RWPE2 (cell line): ENCODE data around the gene CEP164.

Experiments
- ATAC-seq: fragments of 200-7000 bp; cut with Tn5 transposase; 3 replicates; pipeline ENCODE4 v1.9.1; 2021; ENCODE audit warnings: low read depth
- DNase-seq: peaks from one replicate; pipeline ENCODE4 v3.0.0-alpha.2; 2020; ENCODE audit warnings: low spot score
- H3K27ac ChIP-seq: fragments of 450-650 bp; 2 replicates; pipeline ENCODE4 v1.5.1; 2017; ENCODE audit warnings: mild to moderate bottlenecking; ENCODE audit not compliant: poor library complexity, severe bottlenecking
- H3K27me3 ChIP-seq: fragments of 250-450 bp; sonication (Bioruptor Pico); 2 replicates; pipeline ENCODE4 v1.5.1; 2021; ENCODE audit warnings: mild to moderate bottlenecking, moderate library complexity; ENCODE audit not compliant: insufficient read depth, poor library complexity, severe bottlenecking
- H3K36me3 ChIP-seq: fragments of 250-450 bp; sonication (Bioruptor Pico); 2 replicates; pipeline ENCODE4 v1.5.1; 2020; ENCODE audit warnings: low read depth, mild to moderate bottlenecking, moderate library complexity
- H3K4me1 ChIP-seq: fragments of 250-450 bp; sonication (Bioruptor Pico); 2 replicates; pipeline ENCODE4 v1.5.1; 2021; ENCODE audit warnings: mild to moderate bottlenecking, moderate library complexity; ENCODE audit not compliant: insufficient read depth, poor library complexity, severe bottlenecking
- H3K4me3 ChIP-seq: fragments of 250-450 bp; sonication (Bioruptor Pico); 2 replicates; pipeline ENCODE4 v1.5.1; 2021; ENCODE audit warnings: mild to moderate bottlenecking, moderate library complexity; ENCODE audit not compliant: severe bottlenecking
- H3K9me3 ChIP-seq: fragments of 250-450 bp; sonication (Bioruptor Pico); 2 replicates; pipeline ENCODE4 v1.5.1; 2021; ENCODE audit warnings: mild to moderate bottlenecking, moderate library complexity; ENCODE audit not compliant: severe bottlenecking
- CTCF ChIP-seq: fragments of 450-650 bp; IDR thresholded peaks from one replicate; pipeline ENCODE4 v1.5.1; 2017; ENCODE audit warnings: mild to moderate bottlenecking, moderate library complexity; ENCODE audit not compliant: poor library complexity, severe bottlenecking

The CEP164 gene

GRCh38 chr11:117333917-117334316, 6.3 kb downstream of the CEP164 start:
- no peaks in the 10 kb centered on the region for H3K27me3 ChIP-seq
- no peak for TF ChIP-seq CTCF
- no peaks in the 10 kb centered on the region for H3K4me1 ChIP-seq
- ATAC-seq: no peak
- H3K9me3 ChIP-seq: no peaks in the 10 kb centered on the region
- H3K4me3 ChIP-seq: no peak overlapping the region
- DNase-seq: no peak
- no peak overlapping the region for H3K27ac ChIP-seq
- H3K36me3 ChIP-seq: peaks cover 20% of the 10 kb centered on the region

DNA sequence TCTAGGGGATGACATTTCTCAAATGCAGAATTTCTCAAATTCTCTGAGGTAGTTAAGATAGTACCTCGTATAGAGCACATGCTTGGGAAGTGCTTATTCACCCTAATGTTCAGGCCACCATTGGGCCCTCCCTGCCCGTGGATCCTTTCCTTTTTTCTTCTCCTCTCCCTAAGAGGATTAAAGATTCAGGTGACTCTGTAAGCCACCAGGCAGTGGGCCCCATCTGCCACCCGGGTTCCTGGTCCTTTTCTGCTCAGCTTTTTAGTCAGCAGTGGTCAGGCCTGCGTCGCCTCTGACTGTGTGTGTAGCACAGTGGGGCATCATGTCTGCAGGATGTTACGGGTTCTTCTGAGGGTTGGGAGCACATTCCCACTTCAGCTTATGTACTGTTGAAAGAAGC, 7.2 kb downstream of the CEP164 start:
- Histone ChIP-seq H3K36me3 (peaks cover 23% of the 10 kb centered on the region), H3K9me3 (no peaks in the 10 kb centered on the region), H3K27me3 (no peaks in the 10 kb centered on the region), H3K4me3 (no peak overlapping the region), H3K27ac (no peak overlapping the region), H3K4me1 (no peaks in the 10 kb centered on the region)
- ATAC-seq: no peak
- no peak for TF ChIP-seq CTCF
- no peak for DNase-seq

DNA sequence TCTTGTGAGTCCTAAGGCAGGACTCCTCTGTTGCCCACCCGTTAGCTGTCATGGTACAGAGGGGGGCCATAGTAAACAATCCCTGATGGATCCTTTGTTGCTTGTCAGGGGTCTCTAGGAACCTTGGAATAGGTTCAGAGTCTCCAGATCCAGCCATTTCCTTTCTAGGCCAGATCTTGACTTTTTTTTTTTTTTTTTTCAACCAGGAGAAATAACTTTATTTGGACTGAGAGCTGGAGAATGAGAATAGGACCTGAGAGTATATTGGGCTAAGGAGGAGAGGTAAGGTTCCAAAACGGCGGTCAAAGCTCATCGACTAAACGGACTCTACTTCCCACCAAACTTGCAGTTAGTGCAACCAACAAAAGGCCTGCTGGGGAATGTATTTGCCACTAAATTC, 7.7 kb downstream of the CEP164 start:
- H3K36me3 ChIP-seq: peaks cover 28% of the 10 kb centered on the region
- H3K27ac ChIP-seq: no peak overlapping the region
- no peaks in the 10 kb centered on the region for H3K9me3 ChIP-seq
- DNase-seq (no peak), ATAC-seq (no peak)
- H3K4me1 ChIP-seq: no peaks in the 10 kb centered on the region
- no peaks in the 10 kb centered on the region for H3K27me3 ChIP-seq
- H3K4me3 ChIP-seq: no peak overlapping the region
- TF ChIP-seq CTCF: no peak

- H3K9me3 ChIP-seq: no peaks in the 10 kb centered on the region
- no peaks in the 10 kb centered on the region for H3K27me3 ChIP-seq
- DNase-seq (no peak), ATAC-seq (no peak)
- H3K4me1 ChIP-seq: no peaks in the 10 kb centered on the region
- no peak for TF ChIP-seq CTCF
- no peak overlapping the region for H3K4me3 ChIP-seq
- no peak overlapping the region for H3K27ac ChIP-seq
- H3K36me3 ChIP-seq: peaks cover 41% of the 10 kb centered on the region
Observed at GRCh38 chr11:117337076-117337475, 9.4 kb downstream of the CEP164 start.

- TF ChIP-seq CTCF: no peak
- Histone ChIP-seq H3K36me3 (peaks cover 61% of the 10 kb centered on the region), H3K4me3 (no peak overlapping the region), H3K4me1 (no peaks in the 10 kb centered on the region), H3K9me3 (no peaks in the 10 kb centered on the region), H3K27ac (no peak overlapping the region), H3K27me3 (no peaks in the 10 kb centered on the region)
- no peak for ATAC-seq
- no peak for DNase-seq
Observed at GRCh38 chr11:117345039-117345438, 17.4 kb downstream of the CEP164 start.
